Muscle of back (tissue), 10 donors: ENCODE data around the gene PSD4. TPM values are rescaled to one million over a fixed set of nuclear protein-coding genes. Genes with fewer than 3 reads are reported as not detected.

Source experiments
- polyA plus RNA-seq, 10 donors: library from polyadenylated mRNA; unstranded; fragments of 120-200 nt; gene quantifications; one replicate each; pipeline ENCODE4 v1.2.1, GENCODE V29; 2013; ENCODE audit not compliant: insufficient read length in 10 of 10

PSD4 gene
- polyA plus RNA-seq, 10 donors, result 1.2 to 4.2 (median 2.0) TPM

Other genes starting within 250 kb of the PSD4 start
- under 1 TPM in 2 of 10 donors, not detected in 8; 0.29 to 0.53 TPM for gene IL36G, start 196.0 kb upstream of the PSD4 start, polyA plus RNA-seq
- not detected for gene IL36A, start 168.5 kb upstream of the PSD4 start, polyA plus RNA-seq
- not detected for gene IL36B, start 121.1 kb upstream of the PSD4 start, polyA plus RNA-seq
- 1 to 10 TPM in 1 of 10 donors, under 1 TPM in 1, not detected in 8; 0.34 to 2.4 TPM for gene IL36RN, start 114.8 kb upstream of the PSD4 start, polyA plus RNA-seq
- not detected for gene IL1F10, start 106.0 kb upstream of the PSD4 start, polyA plus RNA-seq
- gene IL1RN, start 46.4 kb upstream of the PSD4 start, polyA plus RNA-seq, result 1 to 10 TPM in 3 of 10 donors, under 1 TPM in 7; 0.18 to 3.4 (median 0.74) TPM
- 1 to 10 TPM in 6 of 10 donors, under 1 TPM in 4; 0.22 to 6.0 (median 1.6) TPM for gene PAX8, start 105.0 kb downstream of the PSD4 start, polyA plus RNA-seq